B cell (primary cell): ENCODE data around the gene E2F3. TPM values are rescaled to one million over a fixed set of nuclear protein-coding genes. Genes with fewer than 3 reads are reported as not detected.

Experiments
- ATAC-seq: fragments of 200-7000 bp; cut with Tn5 transposase; one replicate; pipeline ENCODE4 v1.10.0; 2021; ENCODE audit warnings: low read depth, mild to moderate bottlenecking, moderate number of reproducible peaks, moderate library complexity
- CTCF ChIA-PET: fragments of 350-600 bp; sonication (Branson Sonifier 250); formaldehyde crosslinking; loops from one replicate; lab custom pipeline; 2021; ENCODE audit warnings: antibody characterized with exemption, inconsistent platforms; lab: Charles Lee
- POLR2A ChIA-PET: fragments of 350-600 bp; sonication (Branson Sonifier 250); formaldehyde crosslinking; loops from one replicate; lab custom pipeline; 2021; ENCODE audit warnings: antibody characterized with exemption; lab: Charles Lee
- DNase-seq: peaks from one replicate; pipeline ENCODE4 v3.0.0; 2013
- H2AFZ ChIP-seq: 2 replicates; pipeline ENCODE4 v1.6.1; 2012; ENCODE audit warnings: mild to moderate bottlenecking, low read depth, low read length; ENCODE audit not compliant: insufficient read depth, poor library complexity, severe bottlenecking
- H3K27ac ChIP-seq, 2 donors: 1 replicate in 1 of 2; 2 replicates in 1 of 2; pipeline ENCODE4 v1.5.1; 2012 to 2013; ENCODE audit warnings: low read length in 2 of 2, mild to moderate bottlenecking in 2 of 2, moderate library complexity in 1 of 2
- H3K27me3 ChIP-seq, 4 experiments: fragments of 200-600 bp in 1 of 4; sonication (generic) in 1 of 4; replicated peaks in 1 of 4; 1 replicate in 2 of 4; 2 replicates in 2 of 4; pipeline versions ENCODE4 v1.6.1 to v1.7.0; 2013 to 2016; ENCODE audit warnings: low read length in 3 of 4, mild to moderate bottlenecking in 2 of 4, mixed read lengths in 1 of 4, moderate library complexity in 1 of 4; ENCODE audit not compliant: insufficient read depth in 4 of 4, control insufficient read depth in 3 of 4; ENCODE audit errors: control extremely low read depth in 1 of 4
- H3K36me3 ChIP-seq, 2 experiments: replicated peaks in 1 of 2; 1 replicate in 1 of 2; 2 replicates in 1 of 2; pipeline versions ENCODE4 v1.6.1 to v1.7.1; 2013; ENCODE audit warnings: low read length in 1 of 2; ENCODE audit not compliant: insufficient read depth in 2 of 2, control insufficient read depth in 1 of 2; ENCODE audit errors: control extremely low read depth in 1 of 2, extremely low read depth in 1 of 2
- H3K4me1 ChIP-seq, 2 donors: fragments of 200-600 bp in 1 of 2; sonication (generic) in 1 of 2; 1 replicate in 1 of 2; 2 replicates in 1 of 2; pipeline versions ENCODE4 v1.5.1 to v1.6.1; 2013 to 2017; ENCODE audit warnings: low read length in 2 of 2; ENCODE audit not compliant: control insufficient read depth in 2 of 2, insufficient read depth in 2 of 2
- H3K4me2 ChIP-seq: replicated peaks from 2 replicates; pipeline ENCODE3; 2012; ENCODE audit warnings: mild to moderate bottlenecking, low read depth, low read length; ENCODE audit not compliant: poor library complexity, severe bottlenecking
- H3K4me3 ChIP-seq, 5 experiments: fragments of 200-600 bp in 1 of 5; sonication (generic) in 1 of 5; 1 replicate in 3 of 5; 2 replicates in 2 of 5; pipeline versions ENCODE4 v1.5.1 to v1.7.0; 2011 to 2016; ENCODE audit warnings: low read length in 4 of 5, mild to moderate bottlenecking in 4 of 5, low read depth in 2 of 5, control low read depth in 1 of 5, moderate library complexity in 1 of 5; ENCODE audit not compliant: insufficient read depth in 1 of 5; ENCODE audit errors: control extremely low read depth in 1 of 5, extremely low read depth in 1 of 5
- H3K79me2 ChIP-seq: fragments of 200-600 bp; sonication (generic); one replicate; pipeline ENCODE4 v1.6.0; 2016; ENCODE audit warnings: low read length; ENCODE audit not compliant: control insufficient read depth, insufficient read depth
- H3K9ac ChIP-seq: fragments of 200-600 bp; sonication (generic); 2 replicates; pipeline ENCODE4 v1.6.1; 2017; ENCODE audit warnings: mild to moderate bottlenecking, low read length, moderate library complexity
- H3K9me3 ChIP-seq, 3 donors: one replicate each; pipeline versions ENCODE4 v1.6.1 to v1.7.1; 2013; ENCODE audit warnings: low read length in 2 of 3; ENCODE audit not compliant: control insufficient read depth in 2 of 3, insufficient read depth in 1 of 3; ENCODE audit errors: control extremely low read depth in 1 of 3
- H4K20me1 ChIP-seq: 2 replicates; pipeline ENCODE4 v1.6.0; 2012; ENCODE audit warnings: mild to moderate bottlenecking, low read length; ENCODE audit not compliant: insufficient read depth, control insufficient read depth, poor library complexity, severe bottlenecking
- H3K27ac Mint-ChIP-seq: one replicate; pipeline ENCODE4 v1.8.0; 2021; ENCODE audit warnings: mixed read lengths
- H3K27me3 Mint-ChIP-seq: one replicate; pipeline ENCODE4 v1.8.0; 2021; ENCODE audit warnings: mixed read lengths
- H3K4me1 Mint-ChIP-seq: one replicate; pipeline ENCODE4 v1.8.0; 2021; ENCODE audit warnings: mixed read lengths
- H3K4me3 Mint-ChIP-seq: one replicate; pipeline ENCODE4 v1.8.0; 2021; ENCODE audit warnings: mixed read lengths
- H3K9me3 Mint-ChIP-seq: one replicate; pipeline ENCODE4 v1.8.0; 2022; ENCODE audit warnings: mixed read lengths; ENCODE audit not compliant: insufficient read depth
- CTCF ChIP-seq: fragments of 200-600 bp; IDR thresholded peaks from one replicate; pipeline ENCODE4 v1.8.0; 2022; ENCODE audit warnings: antibody characterized with exemption, mild to moderate bottlenecking
- EZH2 ChIP-seq: IDR thresholded peaks from 2 replicates; pipeline ENCODE4 v1.6.1; 2012; ENCODE audit warnings: borderline replicate concordance, low read depth, mild to moderate bottlenecking, moderate library complexity, low read length; ENCODE audit not compliant: insufficient read depth, poor library complexity, severe bottlenecking
- WGBS: methylation state at CpG from one replicate; pipeline ENCODE4 v1.1.5; 2013; ENCODE audit warnings: missing lambda C conversion rate; ENCODE audit not compliant: insufficient coverage; 5-methylcytosine and 5-hydroxymethylcytosine counted together
- intact Hi-C: fragments of 100-400 bp; cut with micrococcal nuclease; formaldehyde crosslinking; loops from one replicate; pipeline ENCODE4 v1.10.0; 2022
- polyA plus RNA-seq: library from polyadenylated mRNA; depleted of rRNA; stranded (reverse); fragments of >200 nt; gene quantifications from 2 replicates; pipeline ENCODE4 v1.2.3, GENCODE V29; 2012
- total RNA-seq, 2 donors: library from RNA; stranded (reverse); fragments of 120-200 nt in 1 of 2; gene quantifications; 1 replicate in 1 of 2; 2 replicates in 1 of 2; pipeline versions ENCODE4 v1.2.3 to v1.2.4, GENCODE V29; 2013 to 2022

E2F3 gene
- total and polyA plus RNA-seq, 2 donors (not counting 1 experiment from before 2014, with no cell fraction given): 2.2 to 8.3 TPM

GRCh38 chr6:20413826-20414225 lies 12.1 kb downstream of the E2F3 start:
- DNase-seq (no peak), ATAC-seq (no peak)
- Histone ChIP-seq H3K27me3 (no peaks in the 10 kb centered on the region), H3K27ac (no peak overlapping the region), H3K4me1 (peaks cover 33 to 49% of the 10 kb centered on the region in 2 donors), H3K9ac (no peak overlapping the region), H3K4me3 (no peak overlapping the region), H2AFZ (no peak overlapping the region), H4K20me1 (peaks cover 22% of the 10 kb centered on the region), H3K36me3 (peaks cover 0 to 10% of the 10 kb centered on the region in 2 experiments), H3K9me3 (no peaks in the 10 kb centered on the region), H3K79me2 (peaks cover 76% of the 10 kb centered on the region), H3K4me2 (no peak overlapping the region)
- POLR2A ChIA-PET: no interaction called here
- TF ChIP-seq EZH2 (no peak), CTCF (no peak)
- Mint-ChIP-seq H3K27me3 (no peaks in the 10 kb centered on the region), H3K4me1 (peaks cover 56% of the 10 kb centered on the region), H3K4me3 (no peak overlapping the region), H3K27ac (no peak overlapping the region), H3K9me3 (no peaks in the 10 kb centered on the region)
- CTCF ChIA-PET: interaction anchor here (2.9 kb wide), 1 partner anchor 9 kb away, joined by 12 read pairs; no protein-coding TSS in a partner anchor
- whole genome bisulfite sequencing: 90% methylated on average over 3 of the region's 3 CpGs
- intact Hi-C loops: no loop called here

- Histone ChIP-seq H2AFZ (no peak overlapping the region), H3K4me1 (peaks cover 24 to 40% of the 10 kb centered on the region in 2 donors), H4K20me1 (peaks cover 22% of the 10 kb centered on the region), H3K79me2 (peaks cover 82% of the 10 kb centered on the region), H3K27me3 (no peaks in the 10 kb centered on the region), H3K4me2 (no peak overlapping the region), H3K4me3 (no peak overlapping the region), H3K27ac (no peak overlapping the region), H3K36me3 (peaks cover 0 to 10% of the 10 kb centered on the region in 2 experiments), H3K9me3 (no peaks in the 10 kb centered on the region), H3K9ac (no peak overlapping the region)
- no peaks in the 10 kb centered on the region for H3K9me3 Mint-ChIP-seq
- no peak for ATAC-seq
- TF ChIP-seq EZH2 (no peak), CTCF (no peak)
- no peak for DNase-seq
- peaks cover 49% of the 10 kb centered on the region for H3K4me1 Mint-ChIP-seq
- H3K27me3 Mint-ChIP-seq: no peaks in the 10 kb centered on the region
- no peak overlapping the region for H3K27ac Mint-ChIP-seq
- intact Hi-C loops: no loop called here
- ChIA-PET CTCF (interaction anchor here (2.9 kb wide), 1 partner anchor 10 kb away, joined by 12 read pairs; no protein-coding TSS in a partner anchor), POLR2A (no interaction called here)
- WGBS: 98% methylated on average over 7 of the region's 8 CpGs
- H3K4me3 Mint-ChIP-seq: no peak overlapping the region
Measured at GRCh38 chr6:20414711-20415110, 13.0 kb downstream of the E2F3 start.
